Naive B cell (primary cell): ENCODE results near the gene GAPT. TPM values are rescaled to one million over a fixed set of nuclear protein-coding genes. Genes with fewer than 3 reads are reported as not detected.

Source experiments
- ATAC-seq, 2 donors: fragments of 150-1000 bp; cut with Tn5 transposase; 2 replicates each; pipeline ENCODE4 v1.10.0; 2021; ENCODE audit warnings: low read depth in 2 of 2, mild to moderate bottlenecking in 2 of 2, moderate library complexity in 2 of 2
- DNase-seq: peaks from one replicate; pipeline ENCODE4 v3.0.0; 2022
- H3K27ac Mint-ChIP-seq, 6 donors: one replicate each; pipeline ENCODE4 v1.8.0; 2020 to 2022; ENCODE audit warnings: mild to moderate bottlenecking in 6 of 6, mixed read lengths in 6 of 6, moderate library complexity in 5 of 6, inconsistent platforms in 2 of 6
- H3K27me3 Mint-ChIP-seq, 3 donors: one replicate each; pipeline ENCODE4 v1.8.0; 2021 to 2022; ENCODE audit warnings: mixed read lengths in 3 of 3, mild to moderate bottlenecking in 1 of 3
- H3K36me3 Mint-ChIP-seq, 2 donors: one replicate each; pipeline ENCODE4 v1.8.0; 2020 to 2022; ENCODE audit warnings: mixed read lengths in 2 of 2, inconsistent platforms in 1 of 2, mild to moderate bottlenecking in 1 of 2
- H3K4me1 Mint-ChIP-seq, 3 donors: one replicate each; pipeline ENCODE4 v1.8.0; 2020 to 2022; ENCODE audit warnings: mixed read lengths in 3 of 3, inconsistent platforms in 1 of 3, mild to moderate bottlenecking in 1 of 3, moderate library complexity in 1 of 3
- H3K4me3 Mint-ChIP-seq, 8 donors: one replicate each; pipeline ENCODE4 v1.8.0; 2020 to 2022; ENCODE audit warnings: mild to moderate bottlenecking in 8 of 8, mixed read lengths in 8 of 8, moderate library complexity in 8 of 8, inconsistent platforms in 2 of 8
- H3K9me3 Mint-ChIP-seq, 7 donors: one replicate each; pipeline ENCODE4 v1.8.0; 2020 to 2022; ENCODE audit warnings: mixed read lengths in 7 of 7, mild to moderate bottlenecking in 5 of 7, inconsistent platforms in 2 of 7, moderate library complexity in 1 of 7
- polyA plus RNA-seq, 6 donors: library from polyadenylated mRNA; unstranded; fragments of 300-500 nt; fragmentation: Illumina TruSeq; gene quantifications; one replicate each; pipeline ENCODE4 v1.2.3, GENCODE V29; 2021; ENCODE audit warnings: low read depth in 6 of 6

The GAPT gene
- polyA plus RNA-seq, 6 donors from 2014 or later, result 308 to 432 (median 350) TPM

- Mint-ChIP-seq H3K27me3 (no peaks in the 10 kb centered on the region), H3K9me3 (peaks cover 4 to 20% (median 13%) of the 10 kb centered on the region in 7 donors), H3K36me3 (peaks cover 9 to 10% of the 10 kb centered on the region in 2 donors), H3K4me1 (peaks cover 39 to 61% (median 60%) of the 10 kb centered on the region in 3 donors), H3K4me3 (peak overlapping the region in 1 of 8 donors; percentile 44), H3K27ac (peak overlapping the region in 1 of 6 donors; percentile 38)
- ATAC-seq, result no peak
- no peak for DNase-seq
Observed at GRCh38 chr5:58542709-58543108, 51.5 kb downstream of the GAPT start.

- DNase-seq (no peak), ATAC-seq (no peak)
- H3K4me1 Mint-ChIP-seq, result peaks cover 38 to 57% (median 53%) of the 10 kb centered on the region in 3 donors
- H3K4me3 Mint-ChIP-seq, result peak overlapping the region in 7 of 8 donors; percentile 16 to 82 (median 33)
- peaks cover 9% of the 10 kb centered on the region in 2 donors for H3K36me3 Mint-ChIP-seq
- no peaks in the 10 kb centered on the region for H3K27me3 Mint-ChIP-seq
- H3K27ac Mint-ChIP-seq, result peak overlapping the region; percentile 35 to 92 (median 75)
- peaks cover 4 to 20% (median 11%) of the 10 kb centered on the region in 7 donors for H3K9me3 Mint-ChIP-seq
Observed at GRCh38 chr5:58543723-58544122, 52.5 kb downstream of the GAPT start.

GRCh38 chr5:58544195-58544594, 53.0 kb downstream of the GAPT start:
- Mint-ChIP-seq H3K36me3 (peaks cover 5 to 9% of the 10 kb centered on the region in 2 donors), H3K27me3 (no peaks in the 10 kb centered on the region), H3K4me3 (peak overlapping the region in 7 of 8 donors; percentile 17 to 82 (median 38)), H3K4me1 (peaks cover 38 to 52% (median 48%) of the 10 kb centered on the region in 3 donors), H3K27ac (peak overlapping the region in 5 of 6 donors; percentile 35 to 92 (median 78)), H3K9me3 (peaks cover 2 to 20% (median 7%) of the 10 kb centered on the region in 7 donors)
- DNase-seq, result peak; percentile 1
- ATAC-seq, result peak; percentile 64

- Mint-ChIP-seq H3K27ac (peak overlapping the region in 1 of 6 donors; percentile 55), H3K4me1 (peaks cover 38 to 51% (median 48%) of the 10 kb centered on the region in 3 donors), H3K27me3 (no peaks in the 10 kb centered on the region), H3K4me3 (peak overlapping the region in 6 of 8 donors; percentile 26 to 82 (median 48)), H3K9me3 (peaks cover 0 to 16% (median 4%) of the 10 kb centered on the region in 7 donors), H3K36me3 (peaks cover 5 to 9% of the 10 kb centered on the region in 2 donors)
- DNase-seq (no peak), ATAC-seq (no peak)
Observed at GRCh38 chr5:58544926-58545325, 53.7 kb downstream of the GAPT start.

GRCh38 chr5:58545912-58546311, 54.7 kb downstream of the GAPT start:
- ATAC-seq, result peak in 1 of 2 donors; percentile 47
- no peaks in the 10 kb centered on the region for H3K27me3 Mint-ChIP-seq

More at GRCh38 chr5:58545912-58546311, 54.7 kb downstream of the GAPT start:
- peak; percentile 3 for DNase-seq
- Mint-ChIP-seq H3K9me3 (peaks cover 0 to 16% (median 3%) of the 10 kb centered on the region in 7 donors), H3K27ac (peak overlapping the region in 2 of 6 donors; percentile 43 to 54), H3K36me3 (peaks cover 5 to 9% of the 10 kb centered on the region in 2 donors), H3K4me3 (peak overlapping the region in 4 of 8 donors; percentile 23 to 58 (median 36)), H3K4me1 (peaks cover 38 to 51% (median 48%) of the 10 kb centered on the region in 3 donors)

Other genes with a start within 250 kb of the GAPT start
- gene PLK2, start 31.3 kb upstream of the GAPT start, polyA plus RNA-seq, result 1 to 10 TPM; 1.9 to 8.9 (median 7.5) TPM
- gene RAB3C, start 91.6 kb downstream of the GAPT start, polyA plus RNA-seq, result 1 to 10 TPM in 1 of 6 donors, not detected in 5; 1.1 TPM